ENCODE results near the gene MTMR12. TPM values are rescaled to one million over a fixed set of nuclear protein-coding genes. Genes with fewer than 3 reads are reported as not detected.

MTMR12 gene
- total and polyA plus RNA-seq, 2 of the 13 experiments (the other 11 are each of a cell fraction or from before 2014, with no cell fraction given) = 23.4 to 36.6 TPM

DNA sequence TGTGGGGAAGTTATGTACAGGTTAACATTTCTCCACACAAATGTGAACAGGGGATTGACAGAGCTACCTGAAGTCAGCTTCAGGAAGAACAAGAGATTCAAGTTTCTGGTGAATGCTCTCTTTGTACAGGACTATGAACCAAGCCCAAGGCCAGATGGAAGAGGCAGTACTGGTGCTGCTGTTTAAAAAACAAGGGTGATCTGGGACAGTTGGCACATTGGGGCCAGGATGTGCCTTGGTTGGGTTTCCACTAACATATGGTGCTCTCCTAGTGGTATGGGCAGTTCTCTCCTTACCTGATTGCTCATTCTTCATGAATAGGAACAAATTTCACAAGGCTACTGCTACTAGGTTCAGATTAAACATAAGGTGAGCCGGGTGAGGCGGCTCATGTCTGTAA lies 40.0 kb downstream of the MTMR12 start (continued):
- TF ChIP-seq ZSCAN21 (CRISPR knock-in tag; IDR thresholded peaks at IDR 0.05; ENCODE audit: borderline replicate concordance) (no peak), SNAPC5 (CRISPR knock-in tag; IDR thresholded peaks at IDR 0.05; ENCODE audit: borderline replicate concordance) (no peak), KLF9 (CRISPR knock-in tag; IDR thresholded peaks at IDR 0.05; ENCODE audit: low read depth) (no peak), ZFAT (CRISPR knock-in tag; conservative IDR thresholded peaks at IDR 0.05) (no peak)
- TF ChIP-seq, protein P1, sequence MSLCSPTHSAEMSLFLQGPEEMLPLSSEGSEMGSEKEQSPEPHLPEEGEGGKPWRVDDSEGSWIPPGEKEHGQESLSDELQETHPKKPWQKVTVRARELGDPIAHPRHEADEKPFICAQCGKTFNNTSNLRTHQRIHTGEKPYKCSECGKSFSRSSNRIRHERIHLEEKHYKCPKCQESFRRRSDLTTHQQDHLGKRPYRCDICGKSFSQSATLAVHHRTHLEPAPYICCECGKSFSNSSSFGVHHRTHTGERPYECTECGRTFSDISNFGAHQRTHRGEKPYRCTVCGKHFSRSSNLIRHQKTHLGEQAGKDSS (CRISPR knock-in tag; IDR thresholded peaks at IDR 0.05; ENCODE audit: borderline replicate concordance, low read depth) = no peak

- peaks cover 83% of the 10 kb centered on the region for H3K4me1 ChIP-seq (ENCODE audit: insufficient read depth, low read length)
- no peaks in the 10 kb centered on the region for H3K27me3 ChIP-seq (ENCODE audit: control insufficient read depth in 1 of 2, insufficient read depth in 2 of 2, low read length in 2 of 2)
- no TSS peak for BruUV-seq (replicated peaks)
- 93% methylated on average over 1 of the region's 1 CpG for WGBS (ENCODE audit: low lambda C conversion rate)
- intact Hi-C loops (cut with micrococcal nuclease; ENCODE audit: unreplicated experiment) (loop anchor here (5.0 kb wide), 2 partner anchors 41 to 61 kb away; partner anchors contain the start of gene MTMR12), in situ Hi-C loops (cut with HindIII; ENCODE audit: extremely low pct_ligation_motif_present, low pct_unique_long_range_greater_than_20kb) (no loop called here)
- ATAC-seq (no peak), DNase-seq (ENCODE audit: low spot score) (no peak), FAIRE-seq (no peak)
- no peaks in the 10 kb centered on the region for H3K9me3 ChIP-seq (ENCODE audit: low read length)
- ChIA-PET CTCF (ENCODE audit: low intra/inter-chr PET ratio, low total read pairs) (no interaction called here), POLR2A (no interaction called here)
- no peaks in the 10 kb centered on the region for H4K20me1 ChIP-seq (ENCODE audit: insufficient read depth, low read length)
- no peak overlapping the region for H3K9ac ChIP-seq (ENCODE audit: insufficient read depth, low read depth, low read length)
- H3K36me3 ChIP-seq (replicated peaks in 1 of 2; ENCODE audit: control insufficient read depth in 1 of 2, insufficient read depth in 2 of 2, low read length in 2 of 2) = peaks cover 10 to 58% of the 10 kb centered on the region in 2 experiments; a peak in 4 of 5 replicates
- H3K79me2 ChIP-seq (ENCODE audit: insufficient read depth, low read length) = peaks cover 12% of the 10 kb centered on the region
- no peak overlapping the region for H3K4me3 ChIP-seq (replicated peaks in 1 of 3; ENCODE audit: insufficient read depth in 1 of 3, low read depth in 2 of 3, low read length in 3 of 3)
- peak overlapping the region; percentile 41 for H3K27ac ChIP-seq (ENCODE audit: extremely low read length, insufficient read depth, low read length)
- no peak overlapping the region for H3K4me2 ChIP-seq (ENCODE audit: low read depth, low read length)
- no peak overlapping the region for H2AFZ ChIP-seq (ENCODE audit: low read length)
- TF ChIP-seq HOXA9 (CRISPR knock-in tag; IDR thresholded peaks at IDR 0.05; ENCODE audit: borderline replicate concordance) = no peak
- no peak for TF ChIP-seq ZNF644 (CRISPR knock-in tag; IDR thresholded peaks at IDR 0.05; ENCODE audit: low read depth)
- TF ChIP-seq, protein P2, sequence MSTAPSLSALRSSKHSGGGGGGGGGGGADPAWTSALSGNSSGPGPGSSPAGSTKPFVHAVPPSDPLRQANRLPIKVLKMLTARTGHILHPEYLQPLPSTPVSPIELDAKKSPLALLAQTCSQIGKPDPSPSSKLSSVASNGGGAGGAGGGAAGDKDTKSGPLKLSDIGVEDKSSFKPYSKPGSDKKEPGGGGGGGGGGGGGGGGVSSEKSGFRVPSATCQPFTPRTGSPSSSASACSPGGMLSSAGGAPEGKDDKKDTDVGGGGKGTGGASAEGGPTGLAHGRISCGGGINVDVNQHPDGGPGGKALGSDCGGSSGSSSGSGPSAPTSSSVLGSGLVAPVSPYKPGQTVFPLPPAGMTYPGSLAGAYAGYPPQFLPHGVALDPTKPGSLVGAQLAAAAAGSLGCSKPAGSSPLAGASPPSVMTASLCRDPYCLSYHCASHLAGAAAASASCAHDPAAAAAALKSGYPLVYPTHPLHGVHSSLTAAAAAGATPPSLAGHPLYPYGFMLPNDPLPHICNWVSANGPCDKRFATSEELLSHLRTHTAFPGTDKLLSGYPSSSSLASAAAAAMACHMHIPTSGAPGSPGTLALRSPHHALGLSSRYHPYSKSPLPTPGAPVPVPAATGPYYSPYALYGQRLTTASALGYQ (CRISPR knock-in tag; IDR thresholded peaks at IDR 0.05) = no peak
- no peak for TF ChIP-seq DPF2 (CRISPR knock-in tag; IDR thresholded peaks at IDR 0.05; ENCODE audit: borderline replicate concordance, low read depth)
- TF ChIP-seq, protein P3, sequence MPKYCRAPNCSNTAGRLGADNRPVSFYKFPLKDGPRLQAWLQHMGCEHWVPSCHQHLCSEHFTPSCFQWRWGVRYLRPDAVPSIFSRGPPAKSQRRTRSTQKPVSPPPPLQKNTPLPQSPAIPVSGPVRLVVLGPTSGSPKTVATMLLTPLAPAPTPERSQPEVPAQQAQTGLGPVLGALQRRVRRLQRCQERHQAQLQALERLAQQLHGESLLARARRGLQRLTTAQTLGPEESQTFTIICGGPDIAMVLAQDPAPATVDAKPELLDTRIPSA (CRISPR knock-in tag; IDR thresholded peaks at IDR 0.05; ENCODE audit: borderline replicate concordance) = no peak
- TF ChIP-seq, protein P4, sequence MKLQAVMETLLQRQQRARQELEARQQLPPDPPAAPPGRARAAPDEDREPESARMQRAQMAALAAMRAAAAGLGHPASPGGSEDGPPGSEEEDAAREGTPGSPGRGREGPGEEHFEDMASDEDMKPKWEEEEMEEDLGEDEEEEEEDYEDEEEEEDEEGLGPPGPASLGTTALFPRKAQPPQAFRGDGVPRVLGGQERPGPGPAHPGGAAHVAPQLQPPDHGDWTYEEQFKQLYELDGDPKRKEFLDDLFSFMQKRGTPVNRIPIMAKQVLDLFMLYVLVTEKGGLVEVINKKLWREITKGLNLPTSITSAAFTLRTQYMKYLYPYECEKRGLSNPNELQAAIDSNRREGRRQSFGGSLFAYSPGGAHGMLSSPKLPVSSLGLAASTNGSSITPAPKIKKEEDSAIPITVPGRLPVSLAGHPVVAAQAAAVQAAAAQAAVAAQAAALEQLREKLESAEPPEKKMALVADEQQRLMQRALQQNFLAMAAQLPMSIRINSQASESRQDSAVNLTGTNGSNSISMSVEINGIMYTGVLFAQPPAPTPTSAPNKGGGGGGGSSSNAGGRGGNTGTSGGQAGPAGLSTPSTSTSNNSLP (IDR thresholded peaks at IDR 0.05; ENCODE audit: low read depth, low read length) = no peak
- TF ChIP-seq ZNF160 (CRISPR knock-in tag; IDR thresholded peaks at IDR 0.05) = no peak
- no peak for TF ChIP-seq ETV6 (CRISPR knock-in tag; conservative IDR thresholded peaks at IDR 0.05)
- TF ChIP-seq ZSCAN12 (CRISPR knock-in tag; IDR thresholded peaks at IDR 0.05) = no peak
- no peak for TF ChIP-seq IRF1 (CRISPR knock-in tag; IDR thresholded peaks at IDR 0.05; ENCODE audit: low read depth)
- TF ChIP-seq CBX1 (IDR thresholded peaks at IDR 0.05; ENCODE audit: low read depth) = no peak
- no peak for TF ChIP-seq SCMH1 (CRISPR knock-in tag; IDR thresholded peaks at IDR 0.05; ENCODE audit: borderline replicate concordance)
- TF ChIP-seq JUND (CRISPR knock-in tag; IDR thresholded peaks at IDR 0.05) = no peak
Observed at GRCh38 chr5:32270946-32271345, 41.8 kb downstream of the MTMR12 start.

Measured in HepG2 (cell line).